Vagina (tissue), 2 donors: ENCODE data around the gene NELFB.

ENCODE experiments used
- CTCF ChIP-seq, 3 experiments: fragments of 450-650 bp in 2 of 3; fragments of 200-600 bp in 1 of 3; sonication (generic) in 1 of 3; IDR thresholded peaks; one replicate each; pipeline ENCODE4 v1.5.1; 2017 to 2019; ENCODE audit warnings: antibody characterized with exemption in 3 of 3, mild to moderate bottlenecking in 2 of 3, moderate library complexity in 2 of 3
- POLR2A ChIP-seq, 2 donors: fragments of 450-650 bp; IDR thresholded peaks; one replicate each; pipeline ENCODE4 v1.6.1; 2017; ENCODE audit warnings: antibody characterized with exemption in 2 of 2, mild to moderate bottlenecking in 2 of 2, moderate library complexity in 2 of 2
- POLR2AphosphoS5 ChIP-seq, 2 donors: sonication (generic); formaldehyde crosslinking; IDR thresholded peaks; one replicate each; pipeline ENCODE4 v1.9.0; 2017; ENCODE audit warnings: antibody characterized with exemption in 2 of 2, mild to moderate bottlenecking in 2 of 2, low read depth in 1 of 2; ENCODE audit not compliant: insufficient read depth in 1 of 2

DNA sequence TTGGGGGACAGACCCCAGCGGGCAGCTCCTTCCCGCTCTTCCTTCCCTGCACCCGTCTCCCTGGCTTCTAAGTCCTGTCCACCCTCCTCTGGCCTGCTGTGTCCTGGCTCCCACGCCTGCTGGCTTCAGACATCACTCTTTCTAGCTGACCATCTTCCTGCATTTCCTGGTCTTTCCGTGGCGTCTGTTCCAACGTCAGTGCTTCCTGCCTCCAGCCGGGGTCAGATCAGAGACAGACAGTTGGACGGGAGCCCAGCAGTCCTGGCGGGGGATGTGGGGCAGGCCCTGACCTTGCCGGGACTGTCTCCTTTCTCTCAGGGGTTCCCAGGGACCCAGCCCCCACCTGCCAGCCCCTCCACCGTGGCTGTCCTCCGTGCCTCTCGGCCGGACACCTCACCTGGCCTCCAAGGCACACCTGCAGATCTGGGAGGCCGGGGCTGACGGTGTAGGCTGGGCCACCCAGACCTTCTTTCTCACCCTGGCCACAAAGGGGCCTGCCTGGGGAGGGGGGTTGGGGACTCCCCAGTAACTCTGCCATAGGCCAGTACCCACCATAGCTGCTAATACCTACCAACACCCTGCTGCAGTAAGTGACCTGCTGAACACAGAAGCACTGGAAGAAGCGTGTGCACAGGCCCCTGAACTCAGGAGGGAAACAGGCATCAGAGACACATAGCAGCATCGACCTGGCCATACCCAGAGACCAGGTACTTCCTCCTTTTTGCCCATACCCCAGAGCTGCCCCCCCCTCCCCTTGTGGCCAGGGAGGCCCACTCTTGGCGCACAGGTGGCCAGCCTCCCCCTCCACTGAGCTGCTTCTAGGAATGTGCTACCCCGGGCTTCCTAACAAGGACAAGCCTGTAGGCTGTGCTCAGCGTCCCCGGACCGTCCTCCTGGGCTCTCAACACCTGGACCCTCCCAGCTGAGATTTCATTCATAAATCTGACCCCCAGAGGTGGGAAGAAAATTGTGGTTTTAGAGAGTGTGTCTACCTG lies 41.8 kb downstream of the NELFB start:
- TF ChIP-seq POLR2A (IDR thresholded peaks at IDR 0.05) (no peak), CTCF (IDR thresholded peaks at IDR 0.05) (no peak), POLR2AphosphoS5 (IDR thresholded peaks at IDR 0.05; ENCODE audit: insufficient read depth in 1 of 2, low read depth in 1 of 2) (peak in 1 of 2 donors; percentile 24)
